ENCODE measurements around the gene PDIA6.

DNA sequence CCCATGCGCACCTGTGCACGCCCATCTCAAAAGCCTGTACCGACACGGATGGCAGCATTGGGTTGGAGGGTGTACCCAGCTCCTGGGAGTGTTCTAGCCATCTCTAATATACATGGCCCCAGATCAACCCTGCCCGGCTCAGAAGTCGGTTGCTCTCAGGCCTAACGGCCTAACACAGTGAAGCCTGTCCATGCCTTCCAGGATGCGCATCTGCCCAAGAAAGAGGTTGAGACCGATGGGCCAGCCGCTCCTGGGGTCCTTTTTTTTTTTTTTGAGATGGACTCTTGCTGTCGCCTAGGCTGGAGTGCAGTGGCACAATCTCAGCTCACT is 32.1 kb downstream of the PDIA6 start:
- TF ChIP-seq, protein P1, sequence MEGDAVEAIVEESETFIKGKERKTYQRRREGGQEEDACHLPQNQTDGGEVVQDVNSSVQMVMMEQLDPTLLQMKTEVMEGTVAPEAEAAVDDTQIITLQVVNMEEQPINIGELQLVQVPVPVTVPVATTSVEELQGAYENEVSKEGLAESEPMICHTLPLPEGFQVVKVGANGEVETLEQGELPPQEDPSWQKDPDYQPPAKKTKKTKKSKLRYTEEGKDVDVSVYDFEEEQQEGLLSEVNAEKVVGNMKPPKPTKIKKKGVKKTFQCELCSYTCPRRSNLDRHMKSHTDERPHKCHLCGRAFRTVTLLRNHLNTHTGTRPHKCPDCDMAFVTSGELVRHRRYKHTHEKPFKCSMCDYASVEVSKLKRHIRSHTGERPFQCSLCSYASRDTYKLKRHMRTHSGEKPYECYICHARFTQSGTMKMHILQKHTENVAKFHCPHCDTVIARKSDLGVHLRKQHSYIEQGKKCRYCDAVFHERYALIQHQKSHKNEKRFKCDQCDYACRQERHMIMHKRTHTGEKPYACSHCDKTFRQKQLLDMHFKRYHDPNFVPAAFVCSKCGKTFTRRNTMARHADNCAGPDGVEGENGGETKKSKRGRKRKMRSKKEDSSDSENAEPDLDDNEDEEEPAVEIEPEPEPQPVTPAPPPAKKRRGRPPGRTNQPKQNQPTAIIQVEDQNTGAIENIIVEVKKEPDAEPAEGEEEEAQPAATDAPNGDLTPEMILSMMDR (IDR thresholded peaks at IDR 0.05; ENCODE audit: insufficient read depth, low read depth, low read length): no peak
- no peak for TF ChIP-seq EZH2 (IDR thresholded peaks at IDR 0.05; ENCODE audit: insufficient read depth, low read length)

Data from astrocyte (in vitro differentiated cells and primary cell).